ENCODE data around the gene GSE1.

Gene GSE1

DNA sequence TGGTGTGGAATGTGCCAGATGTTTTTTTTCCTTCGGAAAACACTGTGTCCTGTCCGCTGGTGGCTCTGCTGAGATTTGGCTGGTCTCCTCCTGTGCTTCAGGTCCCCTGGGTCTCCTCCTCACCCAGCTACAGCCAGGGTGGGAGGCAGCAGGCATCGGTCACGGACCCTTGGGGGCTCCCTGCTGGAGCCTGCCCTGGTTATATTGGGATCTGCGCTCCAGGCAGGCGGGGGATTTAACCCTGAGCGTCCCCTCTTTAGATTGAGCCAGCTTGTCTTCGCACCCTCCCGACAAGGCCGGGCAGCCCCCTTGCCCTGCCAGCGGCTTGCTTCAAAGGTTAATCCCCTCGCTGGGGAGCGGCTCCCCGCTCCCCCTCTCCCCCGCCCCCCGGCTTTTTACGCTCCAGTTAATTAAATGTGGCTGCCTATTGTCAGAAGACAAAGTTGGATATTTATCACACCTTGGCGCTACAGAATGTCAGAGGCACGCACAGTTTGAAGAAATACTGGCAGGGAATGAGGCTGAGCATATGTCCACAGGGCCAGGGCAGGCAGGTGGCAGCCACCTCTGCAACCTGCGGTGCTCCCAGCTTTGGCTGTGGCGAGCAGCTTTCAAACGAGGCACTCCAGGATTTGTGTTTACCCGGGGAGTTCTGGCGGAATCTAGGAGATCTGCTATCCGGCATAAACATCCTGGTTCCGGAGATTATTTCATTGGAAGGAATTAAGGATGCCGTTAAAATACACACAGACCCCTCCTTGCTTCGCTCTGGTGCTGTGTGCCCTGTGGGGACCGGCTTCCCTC lies 38.2 kb upstream of the GSE1 start:
- no peak for DNase-seq

DNA sequence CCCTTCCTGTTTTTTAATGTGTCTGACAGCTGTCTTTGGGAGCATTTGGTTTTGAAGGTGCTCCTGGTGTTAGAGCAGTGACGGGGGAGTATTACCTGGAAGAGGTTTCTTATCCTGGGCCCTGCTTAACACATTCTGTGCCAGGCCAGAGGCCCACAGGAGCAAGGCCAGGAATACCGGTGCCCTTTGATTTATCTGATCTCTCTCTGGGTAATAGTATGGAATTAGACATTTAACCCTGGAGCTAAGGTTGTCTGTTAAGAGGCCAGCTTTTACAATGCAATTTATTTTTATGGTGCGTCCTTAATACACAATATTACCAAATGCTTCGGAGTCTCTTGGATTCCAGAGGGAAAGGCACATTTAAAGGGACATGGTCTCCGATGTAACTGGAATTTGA lies 37.2 kb upstream of the GSE1 start:
- no peak for DNase-seq

- no peak for DNase-seq
Observed at GRCh38 chr16:85576944-85577343, 36.2 kb upstream of the GSE1 start.

DNA sequence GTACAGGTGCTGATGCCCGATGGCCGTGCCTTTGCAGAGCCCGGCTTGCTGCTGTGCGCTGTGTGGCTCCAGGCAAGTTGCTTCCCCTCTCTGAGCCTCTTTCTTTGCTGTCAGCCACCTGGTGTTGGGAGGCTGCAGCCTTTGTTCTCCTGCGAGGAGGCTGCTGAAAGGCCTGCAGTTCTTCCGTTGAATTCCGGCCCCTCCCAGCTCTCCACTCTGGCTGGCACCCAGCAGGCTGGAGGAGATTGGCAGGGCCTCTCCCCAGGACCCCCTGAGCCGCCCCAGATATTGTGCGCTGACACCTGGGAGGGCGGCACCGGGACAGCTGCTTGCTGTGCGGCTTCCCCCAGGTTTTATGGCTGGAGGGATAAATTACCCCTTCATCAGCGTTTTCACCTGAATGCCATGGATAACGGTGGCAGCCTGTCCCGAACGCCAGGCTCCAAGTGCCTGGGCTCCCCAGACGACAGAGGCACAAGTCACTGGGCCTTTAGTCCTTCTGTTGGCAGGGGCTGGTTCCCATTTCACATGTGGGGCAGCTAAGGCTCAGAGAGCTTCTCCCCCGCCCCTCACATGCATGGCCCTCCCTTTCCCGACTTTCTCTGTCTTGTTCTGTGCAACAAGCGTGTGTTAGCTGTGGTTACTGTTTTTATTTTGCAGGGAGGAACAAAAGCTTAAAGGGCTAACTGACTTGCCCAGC lies 35.1 kb upstream of the GSE1 start:
- DNase-seq: no peak

GRCh38 chr16:85578599-85578948 lies 34.5 kb upstream of the GSE1 start:
- DNase-seq: no peak

GRCh38 chr16:85579191-85579590 lies 33.9 kb upstream of the GSE1 start:
- no peak for DNase-seq

DNA sequence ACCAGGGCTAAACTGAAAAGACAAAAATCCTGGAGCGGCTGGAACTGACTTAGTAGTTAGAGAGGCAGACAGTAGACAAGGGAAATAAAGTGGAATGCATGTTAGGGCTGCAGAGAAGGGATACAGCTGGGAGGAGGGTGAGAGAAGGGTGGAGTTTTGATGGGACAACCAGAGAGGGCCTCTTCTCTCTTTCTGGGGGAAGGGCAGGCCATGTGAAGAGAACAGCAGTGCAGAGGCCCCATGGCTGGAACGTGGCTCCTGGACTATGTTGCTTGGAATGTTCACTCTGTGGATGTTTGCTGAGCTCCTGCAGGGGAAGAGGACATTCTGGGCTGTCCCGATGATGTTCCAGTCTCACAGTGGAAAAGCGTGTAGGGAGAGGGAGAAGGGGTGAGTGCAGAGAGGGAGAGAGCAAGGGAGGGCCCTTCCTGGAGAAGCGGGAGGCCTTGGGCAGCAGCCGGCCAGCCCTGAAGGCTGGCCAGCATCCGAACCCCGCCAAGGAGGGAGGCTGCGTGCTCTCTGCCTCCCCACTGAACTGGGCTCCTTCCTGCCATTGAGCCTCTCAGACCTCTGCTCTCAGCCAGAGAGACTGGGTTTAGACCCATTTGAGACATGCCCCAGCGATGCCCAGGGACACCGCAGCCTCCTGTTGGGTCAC lies 33.1 kb upstream of the GSE1 start:
- DNase-seq: no peak

DNA sequence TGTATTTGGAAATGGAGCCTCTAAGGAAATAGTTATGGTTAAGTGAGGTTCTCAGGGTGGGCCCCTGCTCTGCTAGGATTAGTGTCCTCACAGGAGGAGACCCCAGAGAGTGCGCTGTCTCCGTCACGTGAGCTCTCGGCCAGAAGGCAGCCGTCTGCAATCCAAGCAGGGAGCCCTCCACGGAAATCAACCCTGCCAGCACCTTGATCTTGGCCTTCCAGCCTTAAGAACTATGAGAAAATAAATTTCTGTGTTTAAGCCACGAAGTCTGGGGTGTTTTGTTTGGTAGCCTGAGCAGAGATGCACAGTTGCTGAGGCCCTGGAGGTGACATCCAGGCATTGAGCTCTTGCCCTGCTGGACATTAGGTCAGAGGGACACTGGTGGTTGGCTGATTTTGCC lies 32.4 kb upstream of the GSE1 start:
- DNase-seq: no peak

DNA sequence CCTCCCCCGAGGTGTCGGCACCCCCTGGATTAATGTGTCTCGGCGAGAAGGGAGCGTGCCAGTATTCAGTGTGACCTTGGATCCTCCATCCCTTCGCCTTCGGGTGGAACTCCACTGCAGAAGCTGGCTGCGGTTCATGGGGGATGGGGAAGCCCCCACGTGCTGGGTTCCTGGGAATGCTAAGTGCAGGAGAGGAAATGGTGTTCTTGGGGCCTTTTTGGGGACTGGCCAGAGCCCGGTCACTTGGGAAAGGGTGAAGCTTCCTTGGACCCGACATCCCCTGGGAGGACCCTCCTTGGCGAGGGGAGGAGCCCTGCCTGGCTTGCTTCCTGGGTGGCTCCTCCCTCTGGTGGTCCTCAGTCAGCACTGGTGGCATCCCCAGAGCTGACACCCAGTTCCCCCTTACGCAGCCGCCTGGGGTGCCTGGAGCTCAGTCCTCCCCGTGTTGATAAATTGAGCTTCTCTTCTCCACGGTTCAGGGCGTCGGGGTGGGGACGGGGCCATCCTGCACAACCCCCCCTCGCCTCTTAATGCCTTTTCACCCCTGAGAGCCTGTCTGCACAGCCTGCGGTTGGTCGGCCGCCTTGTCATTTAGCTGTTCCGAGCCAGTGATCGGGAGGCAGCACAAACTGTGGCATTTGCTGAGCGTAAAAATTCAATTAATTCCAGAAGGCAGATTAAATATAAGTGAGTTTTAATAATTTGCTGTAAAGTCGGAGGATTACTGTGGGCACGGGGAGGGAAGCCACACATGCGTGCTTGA lies 30.7 kb upstream of the GSE1 start:
- DNase-seq: no peak

- no peak for DNase-seq
Observed at GRCh38 chr16:85583491-85584181, 29.5 kb upstream of the GSE1 start.

- no peak for DNase-seq
Observed at GRCh38 chr16:85584267-85584666, 28.9 kb upstream of the GSE1 start.

GRCh38 chr16:85584819-85585282 lies 28.3 kb upstream of the GSE1 start:
- DNase-seq: no peak

DNA sequence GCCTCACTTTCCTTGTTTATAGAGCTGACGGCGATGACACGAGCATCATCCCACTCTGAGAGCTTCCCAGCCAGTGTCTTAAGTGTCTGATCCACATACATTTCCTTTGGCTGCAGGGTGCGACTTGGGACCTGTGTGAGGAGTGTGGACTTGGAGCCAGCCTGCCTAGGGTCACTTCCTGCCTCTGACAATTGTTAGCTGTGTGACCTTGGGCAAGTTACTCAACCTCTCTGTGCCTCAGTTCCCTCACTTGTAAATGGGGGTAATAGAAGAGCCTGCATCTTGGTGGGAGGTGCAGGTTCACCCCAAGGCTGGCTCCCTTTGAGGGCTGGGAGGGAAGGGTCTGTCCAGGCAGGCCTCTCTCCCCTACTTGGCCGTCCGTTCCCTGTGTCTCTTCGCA lies 27.4 kb upstream of the GSE1 start:
- no peak for DNase-seq

- no peak for DNase-seq
Observed at GRCh38 chr16:85586380-85587104, 26.6 kb upstream of the GSE1 start.

DNA sequence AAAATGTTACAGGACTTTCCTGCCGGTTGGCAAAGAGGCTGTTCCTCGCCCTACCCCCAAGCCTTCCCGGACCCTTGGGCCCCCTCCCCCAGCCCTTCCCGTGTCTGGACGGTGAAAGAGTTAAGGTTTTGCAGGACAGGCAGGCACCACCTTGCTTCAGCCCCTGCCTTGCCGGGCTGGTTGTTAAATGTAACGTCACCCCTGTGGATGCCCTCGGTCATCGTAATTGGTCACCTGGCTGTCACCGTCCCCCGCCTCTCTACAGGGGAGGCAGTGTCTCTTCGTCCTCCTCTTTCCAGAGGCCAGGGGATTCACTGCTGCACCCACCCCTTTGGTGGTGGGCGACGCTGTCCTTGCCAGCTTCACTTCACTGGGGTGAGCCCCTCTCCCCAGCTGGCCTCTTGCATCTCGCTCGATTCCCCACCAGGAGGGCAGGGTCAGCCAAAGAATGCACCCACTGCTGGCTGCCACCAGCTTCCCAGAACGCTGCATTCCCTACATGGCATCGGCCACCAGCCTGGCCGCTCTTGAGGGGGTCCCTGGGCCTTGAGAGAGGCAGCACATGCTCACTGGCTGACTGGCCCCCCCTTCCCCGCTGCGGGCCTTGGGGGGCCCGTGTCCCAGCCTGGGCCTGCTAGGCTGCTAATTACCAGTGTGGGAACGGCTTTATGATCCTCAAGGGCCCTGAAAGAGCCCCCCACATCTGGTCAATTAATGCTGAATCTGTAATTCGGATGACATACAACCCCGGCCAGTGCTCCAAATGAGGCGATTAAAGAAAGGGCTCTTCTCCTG lies 25.2 kb upstream of the GSE1 start:
- DNase-seq: no peak

- DNase-seq: no peak
Observed at GRCh38 chr16:85588562-85589503, 24.3 kb upstream of the GSE1 start.

DNA sequence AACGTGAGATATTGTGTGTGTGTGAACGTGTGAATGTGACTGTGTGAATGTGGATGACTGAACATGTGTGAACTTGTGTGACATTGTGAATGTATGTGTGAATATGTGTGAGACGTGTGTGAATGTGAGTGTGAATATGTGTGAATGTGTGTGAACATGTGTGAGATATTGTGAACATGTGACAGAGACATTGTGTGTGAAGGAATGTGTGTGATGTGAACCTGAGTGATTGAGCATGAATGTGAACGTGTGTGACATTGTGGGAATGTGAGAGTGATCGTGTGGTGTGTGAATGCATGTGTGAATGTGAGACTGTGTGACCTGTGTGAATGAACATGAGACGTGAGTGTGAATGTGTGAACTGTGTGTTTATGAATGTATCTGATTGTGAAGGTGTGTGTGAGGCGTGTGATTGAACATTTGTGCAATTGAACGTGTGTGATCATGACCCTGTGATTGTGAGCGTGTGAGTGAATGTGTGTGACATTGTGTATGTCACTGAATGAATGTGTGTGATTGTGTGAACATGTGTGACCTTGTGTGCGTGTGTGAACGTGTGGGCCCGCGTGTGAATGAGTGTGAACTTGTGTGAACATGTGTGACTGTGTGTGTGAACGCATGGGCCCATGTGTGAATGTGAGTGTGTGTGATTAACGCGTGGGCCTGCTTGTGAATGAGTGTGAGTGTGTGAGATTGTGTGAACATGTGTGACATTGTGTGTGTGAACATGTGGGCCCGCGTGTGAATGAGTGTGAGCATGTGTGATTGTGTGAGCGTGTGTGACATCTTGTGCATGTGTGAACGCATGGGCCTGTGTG lies 23.2 kb upstream of the GSE1 start:
- DNase-seq: no peak

GRCh38 chr16:85590506-85590832 lies 22.7 kb upstream of the GSE1 start:
- no peak for DNase-seq

GRCh38 chr16:85591381-85591780 lies 21.7 kb upstream of the GSE1 start:
- DNase-seq: no peak
